GM12873 (cell line): ENCODE measurements around the gene SSUH2.

ENCODE experiments used
- CTCF ChIP-seq: IDR thresholded peaks from 2 replicates; pipeline ENCODE4 v1.5.1; 2012; ENCODE audit warnings: low read depth, mild to moderate bottlenecking, moderate library complexity, low read length, control low read depth; ENCODE audit not compliant: insufficient read depth; ENCODE audit errors: missing control alignments

Gene SSUH2

GRCh38 chr3:8645712-8646111 lies 1.1 kb upstream of the SSUH2 start:
- no peak for TF ChIP-seq CTCF

DNA sequence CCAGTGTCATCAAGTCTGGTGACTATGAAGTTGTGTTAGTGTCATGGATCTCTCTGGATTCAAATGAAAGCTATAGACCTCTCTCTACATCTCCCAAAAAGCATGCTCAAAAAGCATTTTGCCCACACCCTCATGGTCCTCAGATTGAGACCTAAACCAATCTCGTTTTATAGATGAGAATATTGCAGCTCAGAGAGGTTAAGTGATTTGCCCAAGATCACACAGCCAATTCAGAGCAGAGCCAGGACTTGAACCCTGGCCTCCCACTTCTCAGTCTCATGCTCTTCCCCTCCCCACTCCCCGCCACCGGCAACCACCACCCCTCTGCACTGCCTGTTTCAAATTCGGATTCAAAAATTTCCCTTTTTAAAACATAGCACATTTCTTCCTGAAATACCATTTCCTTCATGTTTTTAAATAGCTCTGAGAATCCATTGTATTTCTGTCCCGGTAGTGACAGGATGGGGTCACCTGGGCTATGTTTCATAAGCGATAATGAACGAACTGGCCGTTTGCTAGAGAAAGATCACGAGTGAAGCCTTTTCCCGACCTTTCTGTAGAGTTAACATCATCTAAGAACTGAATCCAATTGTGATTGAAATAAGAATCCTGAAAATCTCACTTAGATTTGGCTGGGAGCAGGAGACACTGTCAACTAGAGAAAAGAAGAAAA lies 769 bp downstream of the SSUH2 start:
- no peak for TF ChIP-seq CTCF

GRCh38 chr3:8642001-8642400 lies 2.6 kb downstream of the SSUH2 start:
- no peak for TF ChIP-seq CTCF

GRCh38 chr3:8641472-8641871 lies 3.1 kb downstream of the SSUH2 start:
- TF ChIP-seq CTCF = no peak

- TF ChIP-seq CTCF = no peak
These were observed 4.4 kb downstream of the SSUH2 start for GRCh38 chr3:8640223-8640622.

GRCh38 chr3:8639659-8640000 lies 5.0 kb downstream of the SSUH2 start:
- no peak for TF ChIP-seq CTCF

- TF ChIP-seq CTCF = no peak
These were observed 5.5 kb downstream of the SSUH2 start for GRCh38 chr3:8638994-8639658.

DNA sequence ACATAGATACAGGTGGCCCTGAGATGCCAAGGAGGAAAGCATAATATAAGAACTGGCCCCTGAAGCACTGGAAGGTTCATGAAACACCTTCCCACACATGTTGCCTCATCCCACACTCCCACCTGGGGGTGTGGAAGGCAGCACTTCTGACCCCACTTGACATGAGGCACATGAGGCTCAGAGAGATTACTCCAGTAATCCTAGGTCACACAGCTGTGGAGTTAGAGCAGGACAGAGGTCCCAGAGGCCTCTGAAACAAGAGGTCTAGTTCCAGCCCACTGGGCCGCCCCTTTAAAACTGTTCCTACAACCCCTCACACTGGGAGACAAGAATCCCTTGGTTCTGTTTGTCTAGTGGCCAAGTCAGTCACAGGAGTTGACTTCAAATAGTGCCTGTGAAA lies 7.2 kb downstream of the SSUH2 start:
- TF ChIP-seq CTCF = no peak
